ENCODE results near the gene AKAIN1. TPM values are rescaled to one million over a fixed set of nuclear protein-coding genes. Genes with fewer than 3 reads are reported as not detected.

AKAIN1 gene
- total RNA-seq, 4 donors from 2014 or later = not detected

- Histone ChIP-seq H3K27me3 (no peaks in the 10 kb centered on the region), H3K27ac (replicated peaks in 1 of 4) (no peak overlapping the region), H3K36me3 (no peaks in the 10 kb centered on the region), H3K9me3 (no peaks in the 10 kb centered on the region), H3K4me1 (no peaks in the 10 kb centered on the region), H3K4me3 (no peak overlapping the region)
- TF ChIP-seq POLR2A (IDR thresholded peaks at IDR 0.05; ENCODE audit: low read depth) (no peak), POLR2AphosphoS5 (IDR thresholded peaks at IDR 0.05) (no peak), EP300 (IDR thresholded peaks at IDR 0.05) (no peak)
- TF ChIP-seq, protein P1, sequence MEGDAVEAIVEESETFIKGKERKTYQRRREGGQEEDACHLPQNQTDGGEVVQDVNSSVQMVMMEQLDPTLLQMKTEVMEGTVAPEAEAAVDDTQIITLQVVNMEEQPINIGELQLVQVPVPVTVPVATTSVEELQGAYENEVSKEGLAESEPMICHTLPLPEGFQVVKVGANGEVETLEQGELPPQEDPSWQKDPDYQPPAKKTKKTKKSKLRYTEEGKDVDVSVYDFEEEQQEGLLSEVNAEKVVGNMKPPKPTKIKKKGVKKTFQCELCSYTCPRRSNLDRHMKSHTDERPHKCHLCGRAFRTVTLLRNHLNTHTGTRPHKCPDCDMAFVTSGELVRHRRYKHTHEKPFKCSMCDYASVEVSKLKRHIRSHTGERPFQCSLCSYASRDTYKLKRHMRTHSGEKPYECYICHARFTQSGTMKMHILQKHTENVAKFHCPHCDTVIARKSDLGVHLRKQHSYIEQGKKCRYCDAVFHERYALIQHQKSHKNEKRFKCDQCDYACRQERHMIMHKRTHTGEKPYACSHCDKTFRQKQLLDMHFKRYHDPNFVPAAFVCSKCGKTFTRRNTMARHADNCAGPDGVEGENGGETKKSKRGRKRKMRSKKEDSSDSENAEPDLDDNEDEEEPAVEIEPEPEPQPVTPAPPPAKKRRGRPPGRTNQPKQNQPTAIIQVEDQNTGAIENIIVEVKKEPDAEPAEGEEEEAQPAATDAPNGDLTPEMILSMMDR (IDR thresholded peaks at IDR 0.05) = no peak
- 82% methylated on average over 6 of the region's 6 CpGs for WGBS
- intact Hi-C loops (cut with DNase I) = no loop called here
- DNase-seq (ENCODE audit: extremely low spot score) = no peak
These were observed 44.6 kb downstream of the AKAIN1 start for GRCh38 chr18:5152343-5153020.

- 94% methylated on average over 1 of the region's 1 CpG for WGBS
- H3K4me1 ChIP-seq = no peaks in the 10 kb centered on the region
- intact Hi-C loops (cut with DNase I) = no loop called here
- no peak overlapping the region for H3K4me3 ChIP-seq
- DNase-seq (ENCODE audit: extremely low spot score) = no peak
- no peak overlapping the region for H3K27ac ChIP-seq (replicated peaks in 1 of 4)
- no peaks in the 10 kb centered on the region for H3K27me3 ChIP-seq
- no peaks in the 10 kb centered on the region for H3K36me3 ChIP-seq
- no peaks in the 10 kb centered on the region for H3K9me3 ChIP-seq
- TF ChIP-seq POLR2A (IDR thresholded peaks at IDR 0.05; ENCODE audit: low read depth) (no peak), POLR2AphosphoS5 (IDR thresholded peaks at IDR 0.05) (no peak), EP300 (IDR thresholded peaks at IDR 0.05) (no peak)
- TF ChIP-seq, protein P1 (IDR thresholded peaks at IDR 0.05) = no peak
These were observed 46.2 kb downstream of the AKAIN1 start for GRCh38 chr18:5150894-5151293.

DNA sequence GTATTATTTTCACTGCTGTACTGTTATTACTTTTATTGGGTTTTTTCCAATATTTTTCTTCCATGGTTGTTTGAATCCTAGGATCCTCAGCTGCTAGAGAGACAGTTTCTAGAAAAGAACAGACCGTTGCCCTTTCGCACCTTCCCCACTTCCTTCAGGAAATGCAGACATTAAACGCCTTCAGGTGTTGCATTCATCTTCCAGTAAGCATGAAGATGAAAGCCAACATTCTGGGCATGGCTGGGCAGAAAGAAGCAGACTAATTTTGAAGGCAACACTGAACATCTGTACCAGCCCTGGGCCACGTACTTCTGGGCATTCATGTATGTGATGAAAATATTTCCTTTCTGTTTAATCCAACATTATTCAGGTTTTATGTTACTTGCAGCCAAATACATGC lies 51.0 kb downstream of the AKAIN1 start:
- WGBS = 65% methylated on average over 4 of the region's 4 CpGs
- no peaks in the 10 kb centered on the region for H3K9me3 ChIP-seq
- no peaks in the 10 kb centered on the region for H3K4me1 ChIP-seq
- intact Hi-C loops (cut with DNase I) = no loop called here
- no peak overlapping the region for H3K4me3 ChIP-seq
- no peaks in the 10 kb centered on the region for H3K36me3 ChIP-seq
- H3K27ac ChIP-seq (replicated peaks in 1 of 4) = no peak overlapping the region
- TF ChIP-seq, protein P1 (IDR thresholded peaks at IDR 0.05) = no peak
- TF ChIP-seq EP300 (IDR thresholded peaks at IDR 0.05) (no peak), POLR2A (IDR thresholded peaks at IDR 0.05; ENCODE audit: low read depth) (no peak), POLR2AphosphoS5 (IDR thresholded peaks at IDR 0.05) (no peak)
- no peaks in the 10 kb centered on the region for H3K27me3 ChIP-seq
- DNase-seq (ENCODE audit: extremely low spot score) = no peak

DNA sequence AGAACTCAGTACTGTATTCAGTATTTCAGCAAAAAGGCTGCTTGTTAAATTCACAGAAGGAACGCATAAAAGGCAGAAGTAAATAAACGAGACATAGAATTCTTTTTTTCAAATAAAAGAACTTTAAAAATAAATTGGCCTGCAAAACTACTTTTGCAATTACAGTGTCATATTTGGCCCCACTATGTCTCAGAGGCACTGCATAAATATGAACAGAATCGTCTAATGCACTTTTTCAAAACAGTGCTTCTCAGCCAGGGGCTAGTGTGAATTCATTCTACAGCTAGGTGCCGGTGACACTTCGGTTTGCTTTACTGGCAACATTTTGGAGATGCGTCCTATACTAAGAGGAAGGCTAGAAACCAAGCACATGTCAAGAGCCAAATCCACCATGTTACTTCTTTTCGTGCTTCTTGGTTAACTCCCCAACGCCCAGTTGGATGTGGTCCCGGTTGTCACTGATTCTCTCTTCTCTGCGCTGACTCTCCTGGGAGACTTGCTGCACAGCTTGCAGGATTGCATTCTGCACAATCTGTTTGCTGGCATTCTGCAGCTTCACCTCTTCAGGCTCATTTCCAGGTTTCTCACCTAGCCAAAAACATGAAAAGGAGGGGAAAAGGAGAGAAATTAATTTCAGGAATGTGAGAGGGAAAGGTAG lies 51.8 kb downstream of the AKAIN1 start:
- TF ChIP-seq POLR2A (IDR thresholded peaks at IDR 0.05; ENCODE audit: low read depth) (no peak), EP300 (IDR thresholded peaks at IDR 0.05) (no peak), POLR2AphosphoS5 (IDR thresholded peaks at IDR 0.05) (no peak)
- TF ChIP-seq, protein P1 (IDR thresholded peaks at IDR 0.05) = no peak
- 86% methylated on average over 10 of the region's 10 CpGs for WGBS
- DNase-seq (ENCODE audit: extremely low spot score) = no peak
- Histone ChIP-seq H3K4me3 (no peak overlapping the region), H3K4me1 (no peaks in the 10 kb centered on the region), H3K27ac (replicated peaks in 1 of 4) (no peak overlapping the region), H3K27me3 (no peaks in the 10 kb centered on the region), H3K9me3 (no peaks in the 10 kb centered on the region), H3K36me3 (no peaks in the 10 kb centered on the region)
- intact Hi-C loops (cut with DNase I) = no loop called here
